Fibroblast of lung (primary cell): ENCODE results near the gene UBAP1L. TPM values are rescaled to one million over a fixed set of nuclear protein-coding genes. Genes with fewer than 3 reads are reported as not detected.

Source experiments
- DNase-seq, 2 donors: peaks; one replicate each; pipeline versions ENCODE4 v3.0.0 to v3.0.0-alpha.2; 2010; ENCODE audit warnings: low read depth in 2 of 2
- H2AFZ ChIP-seq: 2 replicates; pipeline ENCODE4 v1.5.1; 2012; ENCODE audit warnings: low read length, control low read depth, inconsistent platforms
- H3K27ac ChIP-seq: 2 replicates; pipeline ENCODE4 v1.5.1; 2011; ENCODE audit warnings: low read length, control low read depth; ENCODE audit not compliant: insufficient read depth
- H3K27me3 ChIP-seq: 2 replicates; pipeline ENCODE4 v1.5.1; 2011; ENCODE audit warnings: mild to moderate bottlenecking, low read length; ENCODE audit not compliant: control insufficient read depth, insufficient read depth
- H3K36me3 ChIP-seq: 2 replicates; pipeline ENCODE4 v1.5.1; 2011; ENCODE audit warnings: low read length; ENCODE audit not compliant: control insufficient read depth, insufficient read depth
- H3K4me1 ChIP-seq: 2 replicates; pipeline ENCODE4 v1.5.1; 2011; ENCODE audit warnings: low read length; ENCODE audit not compliant: control insufficient read depth, insufficient read depth; ENCODE audit errors: extremely low read depth
- H3K4me2 ChIP-seq: 2 replicates; pipeline ENCODE4 v1.5.1; 2011; ENCODE audit warnings: low read length, control low read depth; ENCODE audit not compliant: insufficient read depth; ENCODE audit errors: extremely low read depth
- H3K4me3 ChIP-seq, 4 experiments: fragments of 200-600 bp in 1 of 4; sonication (generic) in 1 of 4; replicated peaks in 1 of 4; 2 replicates each; pipeline ENCODE4 v1.5.1; 2011 to 2016; ENCODE audit warnings: low read length in 4 of 4, low read depth in 3 of 4, mild to moderate bottlenecking in 3 of 4, control low read depth in 2 of 4, inconsistent platforms in 1 of 4, mixed read lengths in 1 of 4; ENCODE audit not compliant: insufficient read depth in 1 of 4; ENCODE audit errors: control extremely low read depth in 1 of 4
- H3K79me2 ChIP-seq: 2 replicates; pipeline ENCODE4 v1.5.1; 2012; ENCODE audit warnings: mild to moderate bottlenecking, low read length, inconsistent platforms; ENCODE audit not compliant: control insufficient read depth, insufficient read depth
- H3K9ac ChIP-seq: 2 replicates; pipeline ENCODE4 v1.5.1; 2011; ENCODE audit warnings: mild to moderate bottlenecking, low read length, control low read depth; ENCODE audit not compliant: insufficient read depth
- H3K9me3 ChIP-seq: 2 replicates; pipeline ENCODE4 v1.5.1; 2012; ENCODE audit warnings: low read depth, low read length; ENCODE audit not compliant: control insufficient read depth, insufficient read depth
- H4K20me1 ChIP-seq: 2 replicates; pipeline ENCODE4 v1.5.1; 2011; ENCODE audit warnings: low read length; ENCODE audit not compliant: control insufficient read depth, insufficient read depth; ENCODE audit errors: extremely low read depth
- CTCF ChIP-seq, 2 donors: IDR thresholded peaks in 1 of 2; conservative IDR thresholded peaks in 1 of 2; 1 replicate in 1 of 2; 2 replicates in 1 of 2; pipeline ENCODE4 v1.5.1; 2011 to 2012; ENCODE audit warnings: low read length in 2 of 2, control low read depth in 1 of 2, inconsistent platforms in 1 of 2, low read depth in 1 of 2, mild to moderate bottlenecking in 1 of 2
- EZH2 ChIP-seq: IDR thresholded peaks from 2 replicates; pipeline ENCODE4 v1.5.1; 2012; ENCODE audit warnings: low read length, control low read depth, mild to moderate bottlenecking; ENCODE audit errors: missing control alignments
- polyA minus RNA-seq: library from RNA; depleted of rRNA, polyadenylated mRNA; stranded (reverse); fragments of >200 nt; gene quantifications from 2 replicates; pipeline ENCODE4 v1.2.3, GENCODE V29; 2011; ENCODE audit warnings: low replicate concordance
- polyA plus RNA-seq, 2 donors: library from polyadenylated mRNA; depleted of rRNA in 1 of 2; stranded (reverse) in 1 of 2; unstranded in 1 of 2; fragments of >200 nt; gene quantifications; 2 replicates each; pipeline ENCODE4 v1.2.1, GENCODE V29; 2011 to 2012; ENCODE audit warnings: missing spikeins in 1 of 2
- total RNA-seq: library from RNA; depleted of rRNA; stranded (reverse); fragments of >200 nt; gene quantifications from 2 replicates; pipeline ENCODE4 v1.2.1, GENCODE V29; 2014

UBAP1L gene
- total RNA-seq (0.99 and 1.0 TPM in 2 replicates), polyA plus RNA-seq (0.18 and 0.33 TPM in 2 replicates), polyA minus RNA-seq (0.75 and 0.85 TPM in 2 replicates)
- polyA plus RNA-seq (2012): 0.13 and 0.30 TPM in 2 replicates

- Histone ChIP-seq H3K4me1 (no peaks in the 10 kb centered on the region), H3K27me3 (no peaks in the 10 kb centered on the region), H3K27ac (no peak within 1 kb of the TSS), H3K36me3 (peaks cover 11% of the 10 kb centered on the region), H3K4me3 (no peak within 1 kb of the TSS), H3K9me3 (no peaks in the 10 kb centered on the region), H3K4me2 (no peak within 1 kb of the TSS), H2AFZ (no peak within 1 kb of the TSS), H3K9ac (no peak within 1 kb of the TSS), H3K79me2 (no peaks in the 10 kb centered on the region), H4K20me1 (no peaks in the 10 kb centered on the region)
- TF ChIP-seq EZH2 (no peak), CTCF (conservative IDR thresholded peaks at IDR 0.05 in 1 of 2, IDR thresholded peaks at IDR 0.05 in 1 of 2; ENCODE audit: low read depth in 1 of 2, low read length in 2 of 2) (no peak)
- no peak for DNase-seq
Measured at GRCh38 chr15:65115086-65115485, at the start of gene UBAP1L. Gene UBAP1L, minus strand, starts transcription at chr15:65115200. Its CDS starts 8,985 bp downstream, at chr15:65106215.

DNA sequence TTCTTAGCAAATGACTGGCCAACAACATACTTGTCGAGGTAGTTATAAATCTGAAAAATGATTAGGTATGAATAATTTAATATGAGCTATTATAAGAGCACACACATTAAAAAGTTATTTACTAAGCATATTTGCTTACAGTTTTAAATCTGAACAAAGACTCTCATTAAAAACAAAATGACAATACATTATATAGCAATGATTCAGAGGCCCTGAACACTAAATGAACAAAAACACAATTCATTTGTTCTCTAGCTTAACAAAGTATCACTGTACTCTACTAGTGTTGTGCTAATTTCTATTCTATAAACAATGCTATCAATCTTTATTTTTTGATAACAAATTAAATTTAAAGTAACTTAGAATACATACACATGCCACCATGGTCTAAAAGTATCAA lies 49.1 kb upstream of the UBAP1L start:
- no peaks in the 10 kb centered on the region for H3K36me3 ChIP-seq

DNA sequence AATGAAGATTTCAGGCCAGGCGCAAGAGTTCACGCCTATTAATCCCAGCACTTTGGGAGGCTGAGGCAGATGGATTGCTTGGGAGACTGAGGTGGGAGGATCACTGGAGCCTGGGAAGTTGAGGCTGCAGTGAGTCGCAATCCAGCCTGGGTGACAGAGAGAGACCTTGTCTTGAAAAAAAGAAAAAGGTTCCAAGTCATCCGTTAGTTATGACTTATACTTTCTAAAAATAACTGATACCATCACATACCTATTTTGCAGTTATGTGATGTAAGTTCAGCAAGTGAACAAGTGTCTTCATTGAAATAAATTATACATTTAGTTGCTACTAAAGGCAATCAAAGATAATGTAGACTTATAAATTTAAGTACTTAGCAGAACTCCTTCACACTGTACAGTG lies 48.0 kb upstream of the UBAP1L start:
- Histone ChIP-seq H3K4me3 (no peak overlapping the region), H2AFZ (no peak overlapping the region), H3K36me3 (no peaks in the 10 kb centered on the region), H3K4me2 (no peak overlapping the region), H3K27me3 (no peaks in the 10 kb centered on the region), H3K9ac (no peak overlapping the region), H3K4me1 (no peaks in the 10 kb centered on the region), H3K79me2 (no peaks in the 10 kb centered on the region), H3K9me3 (no peaks in the 10 kb centered on the region), H4K20me1 (no peaks in the 10 kb centered on the region), H3K27ac (no peak overlapping the region)
- peak in 1 of 2 donors; percentile 19 for DNase-seq
- no peak for TF ChIP-seq EZH2
- no peak for TF ChIP-seq CTCF (conservative IDR thresholded peaks at IDR 0.05 in 1 of 2, IDR thresholded peaks at IDR 0.05 in 1 of 2; ENCODE audit: low read depth in 1 of 2, low read length in 2 of 2)

More for the DNA sequence above, 49.1 kb upstream of the UBAP1L start:
- Histone ChIP-seq H4K20me1 (no peaks in the 10 kb centered on the region), H3K4me2 (no peak overlapping the region), H3K27ac (no peak overlapping the region), H3K9me3 (no peaks in the 10 kb centered on the region), H3K4me3 (no peak overlapping the region), H3K79me2 (no peaks in the 10 kb centered on the region), H3K4me1 (no peaks in the 10 kb centered on the region), H3K27me3 (no peaks in the 10 kb centered on the region), H2AFZ (no peak overlapping the region), H3K9ac (no peak overlapping the region)
- no peak for DNase-seq
- TF ChIP-seq CTCF (conservative IDR thresholded peaks at IDR 0.05 in 1 of 2, IDR thresholded peaks at IDR 0.05 in 1 of 2; ENCODE audit: low read depth in 1 of 2, low read length in 2 of 2) (no peak), EZH2 (no peak)
